HEK293T (cell line): ENCODE results near the gene GOLGA1.
A peak's percentile ranks its signal among the peaks of the same experiment; 100 is the strongest.

Experiments
- ARNT ChIP-seq: fragments of 450-650 bp; IDR thresholded peaks from 2 replicates; pipeline ENCODE4 v1.6.1; 2017; ENCODE audit warnings: mild to moderate bottlenecking
- BHLHE40 ChIP-seq: fragments of 450-650 bp; IDR thresholded peaks from 2 replicates; pipeline ENCODE4 v1.6.1; 2016; ENCODE audit warnings: mild to moderate bottlenecking, moderate library complexity, borderline replicate concordance
- CTBP1 ChIP-seq: fragments of 450-650 bp; IDR thresholded peaks from 2 replicates; pipeline ENCODE4 v1.6.1; 2016; ENCODE audit warnings: borderline replicate concordance
- FOXA1 ChIP-seq: fragments of 450-650 bp; IDR thresholded peaks from 2 replicates; pipeline ENCODE4 v1.6.1; 2016; ENCODE audit warnings: mild to moderate bottlenecking
- FOXK2 ChIP-seq: fragments of 450-650 bp; IDR thresholded peaks from 2 replicates; pipeline ENCODE4 v1.6.1; 2016; ENCODE audit warnings: mild to moderate bottlenecking
- FOXM1 ChIP-seq: fragments of 450-650 bp; IDR thresholded peaks from 2 replicates; pipeline ENCODE4 v1.6.1; 2017; ENCODE audit warnings: mild to moderate bottlenecking, borderline replicate concordance
- HDGF ChIP-seq: fragments of 450-650 bp; IDR thresholded peaks from 2 replicates; pipeline ENCODE4 v1.6.1; 2017; ENCODE audit warnings: antibody characterized with exemption, borderline replicate concordance
- LEF1 ChIP-seq: fragments of 450-650 bp; IDR thresholded peaks from 2 replicates; pipeline ENCODE4 v1.6.1; 2017; ENCODE audit warnings: mild to moderate bottlenecking, borderline replicate concordance
- SP1 ChIP-seq: fragments of 450-650 bp; IDR thresholded peaks from 2 replicates; pipeline ENCODE4 v1.6.1; 2017
- SUZ12 ChIP-seq: fragments of 450-650 bp; IDR thresholded peaks from 2 replicates; pipeline ENCODE4 v1.6.1; 2016; ENCODE audit warnings: mild to moderate bottlenecking
- TARDBP ChIP-seq: fragments of 450-650 bp; IDR thresholded peaks from 2 replicates; pipeline ENCODE4 v1.6.1; 2016
- TF ChIP-seq, protein P1 (sequence below): fragments of 450-650 bp; IDR thresholded peaks from 2 replicates; pipeline ENCODE4 v1.6.1; 2016

DNA sequence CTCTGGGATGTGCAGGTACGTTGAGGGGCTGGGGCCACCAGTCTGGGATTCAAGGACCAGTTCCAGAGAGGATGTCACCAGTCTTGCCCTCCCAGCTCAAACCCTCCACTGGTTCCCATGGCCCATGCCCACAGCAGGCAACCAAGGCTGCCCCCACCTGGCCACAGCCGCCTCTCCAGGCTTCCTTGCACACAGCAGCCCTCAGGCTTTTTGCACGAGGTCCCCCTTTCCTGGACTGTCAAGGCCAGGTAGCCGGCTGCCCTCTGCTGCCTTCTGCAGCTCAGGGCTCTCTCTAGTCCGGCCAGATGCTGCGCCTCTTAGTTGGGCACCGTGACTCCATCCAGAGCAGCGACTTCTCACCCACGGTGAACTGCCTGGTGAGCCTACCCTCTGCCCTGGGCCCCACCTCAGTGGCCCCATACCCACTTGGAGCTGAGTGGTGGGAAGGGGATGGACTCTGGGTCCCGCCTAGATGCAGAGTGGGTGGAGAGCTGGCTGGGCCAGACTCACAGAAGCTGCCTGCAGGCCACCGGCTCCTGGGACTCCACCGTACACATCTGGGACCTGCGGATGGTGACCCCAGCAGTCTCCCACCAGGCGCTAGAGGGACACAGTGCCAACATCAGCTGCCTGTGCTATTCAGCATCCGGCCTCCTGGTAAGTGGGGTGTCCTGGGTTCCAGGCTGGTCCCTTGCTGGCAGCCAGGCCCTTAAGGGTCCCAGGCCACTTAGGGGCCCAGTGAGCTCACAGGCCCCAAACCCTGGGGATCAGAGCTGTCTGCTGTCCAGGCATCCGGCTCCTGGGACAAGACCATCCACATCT, 84.7 kb downstream of the GOLGA1 start:
- TF ChIP-seq, protein P1, sequence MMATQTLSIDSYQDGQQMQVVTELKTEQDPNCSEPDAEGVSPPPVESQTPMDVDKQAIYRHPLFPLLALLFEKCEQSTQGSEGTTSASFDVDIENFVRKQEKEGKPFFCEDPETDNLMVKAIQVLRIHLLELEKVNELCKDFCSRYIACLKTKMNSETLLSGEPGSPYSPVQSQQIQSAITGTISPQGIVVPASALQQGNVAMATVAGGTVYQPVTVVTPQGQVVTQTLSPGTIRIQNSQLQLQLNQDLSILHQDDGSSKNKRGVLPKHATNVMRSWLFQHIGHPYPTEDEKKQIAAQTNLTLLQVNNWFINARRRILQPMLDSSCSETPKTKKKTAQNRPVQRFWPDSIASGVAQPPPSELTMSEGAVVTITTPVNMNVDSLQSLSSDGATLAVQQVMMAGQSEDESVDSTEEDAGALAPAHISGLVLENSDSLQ = no peak
- TF ChIP-seq BHLHE40 = no peak
- TF ChIP-seq SUZ12 = no peak
- TF ChIP-seq FOXA1 = no peak
- no peak for TF ChIP-seq FOXK2
- TF ChIP-seq FOXM1 = no peak
- TF ChIP-seq ARNT = no peak
- 0 out of 2 replicates have a peak, but pooled peaks have one; percentile 28 for TF ChIP-seq HDGF
- no peak for TF ChIP-seq TARDBP
- no peak for TF ChIP-seq LEF1
- TF ChIP-seq CTBP1 = no peak
- no peak for TF ChIP-seq SP1
